ENCODE data around the gene H3-3A. TPM values are rescaled to one million over a fixed set of nuclear protein-coding genes. Genes with fewer than 3 reads are reported as not detected.
A peak's percentile ranks its signal among the peaks of the same experiment; 100 is the strongest.

H3-3A gene
- polyA plus RNA-seq, 3 donors = 961 to 1,826 (median 1,812) TPM

GRCh38 chr1:226092965-226093364, 30.4 kb downstream of the H3-3A start:
- H3K79me2 ChIP-seq (ENCODE audit: insufficient read depth, low read length) = no peaks in the 10 kb centered on the region
- no peaks in the 10 kb centered on the region for H4K20me1 ChIP-seq (ENCODE audit: insufficient read depth, low read length)
- no peak overlapping the region for H3K4me2 ChIP-seq (replicated peaks; ENCODE audit: extremely low read depth, low read length, poor library complexity, severe bottlenecking)
- intact Hi-C loops (cut with micrococcal nuclease) = no loop called here
- TF ChIP-seq CTCF (IDR thresholded peaks at IDR 0.05) = no peak
- Mint-ChIP-seq H3K36me3 (no peaks in the 10 kb centered on the region), H3K4me3 (no peak overlapping the region), H3K27me3 (ENCODE audit: low read depth in 3 of 3) (peaks cover 0 to 4% (median 3%) of the 10 kb centered on the region in 3 donors), H3K9me3 (peaks cover 0 to 1% (median 0%) of the 10 kb centered on the region in 7 donors), H3K4me1 (peaks cover 1% of the 10 kb centered on the region), H3K27ac (no peak overlapping the region)
- H3K9ac ChIP-seq (ENCODE audit: insufficient read depth, low read length, poor library complexity, severe bottlenecking) = no peak overlapping the region
- WGBS (ENCODE audit: insufficient coverage) = no CpG with 5 or more reads among the region's 3 CpGs
- H2AFZ ChIP-seq (ENCODE audit: insufficient read depth, low read depth, low read length, poor library complexity, severe bottlenecking) = peak overlapping the region; percentile 29
- H3K4me1 ChIP-seq (ENCODE audit: control insufficient read depth in 1 of 2, insufficient read depth in 2 of 2, low read length in 2 of 2) = no peaks in the 10 kb centered on the region
- no peak overlapping the region for H3K4me3 ChIP-seq (replicated peaks in 1 of 3; ENCODE audit: low read depth in 2 of 3, low read length in 3 of 3)
- H3K27ac ChIP-seq (ENCODE audit: low read depth in 1 of 2, low read length in 2 of 2) = no peak overlapping the region
- no peaks in the 10 kb centered on the region for H3K36me3 ChIP-seq (replicated peaks in 1 of 2; ENCODE audit: control insufficient read depth in 1 of 2, insufficient read depth in 2 of 2, low read length in 2 of 2)
- H3K27me3 ChIP-seq (ENCODE audit: control insufficient read depth in 2 of 2, insufficient read depth in 2 of 2, low read length in 2 of 2) = no peaks in the 10 kb centered on the region
- no peak for DNase-seq
- no peaks in the 10 kb centered on the region for H3K9me3 ChIP-seq (replicated peaks in 1 of 2; ENCODE audit: control insufficient read depth in 1 of 2, insufficient read depth in 1 of 2, low read length in 2 of 2)

DNA sequence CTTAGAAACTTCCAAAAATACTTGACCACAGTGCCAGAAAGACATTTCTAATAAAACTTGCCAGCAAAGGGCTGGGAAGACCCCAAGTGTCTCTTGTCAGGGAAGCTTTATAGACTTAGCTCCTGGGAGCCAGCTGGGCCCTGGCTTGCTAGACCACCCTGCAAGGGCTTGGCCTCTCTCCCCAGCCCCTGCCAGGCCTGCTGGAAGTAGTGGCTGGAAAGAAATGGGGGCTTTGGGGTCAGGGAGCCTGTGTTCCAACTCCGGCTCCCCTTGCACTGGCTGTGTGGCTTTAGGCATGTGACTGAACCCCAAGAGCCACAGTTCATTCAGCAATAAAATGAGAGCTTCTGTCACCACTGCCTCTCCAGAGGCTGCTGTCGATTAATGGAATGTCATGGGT, 31.1 kb downstream of the H3-3A start:
- H3K9ac ChIP-seq (ENCODE audit: insufficient read depth, low read length, poor library complexity, severe bottlenecking) = no peak overlapping the region

More for the DNA sequence above, 31.1 kb downstream of the H3-3A start:
- Mint-ChIP-seq H3K9me3 (peaks cover 0 to 1% (median 0%) of the 10 kb centered on the region in 7 donors), H3K27ac (no peak overlapping the region), H3K4me1 (peaks cover 3% of the 10 kb centered on the region), H3K36me3 (no peaks in the 10 kb centered on the region), H3K4me3 (no peak overlapping the region), H3K27me3 (ENCODE audit: low read depth in 3 of 3) (peaks cover 0 to 4% (median 3%) of the 10 kb centered on the region in 3 donors)
- Histone ChIP-seq H3K27me3 (ENCODE audit: control insufficient read depth in 2 of 2, insufficient read depth in 2 of 2, low read length in 2 of 2) (no peaks in the 10 kb centered on the region), H3K27ac (ENCODE audit: low read depth in 1 of 2, low read length in 2 of 2) (no peak overlapping the region), H3K4me1 (ENCODE audit: control insufficient read depth in 1 of 2, insufficient read depth in 2 of 2, low read length in 2 of 2) (no peaks in the 10 kb centered on the region), H3K9me3 (replicated peaks in 1 of 2; ENCODE audit: control insufficient read depth in 1 of 2, insufficient read depth in 1 of 2, low read length in 2 of 2) (no peaks in the 10 kb centered on the region), H3K4me2 (replicated peaks; ENCODE audit: extremely low read depth, low read length, poor library complexity, severe bottlenecking) (no peak overlapping the region), H3K79me2 (ENCODE audit: insufficient read depth, low read length) (no peaks in the 10 kb centered on the region), H2AFZ (ENCODE audit: insufficient read depth, low read depth, low read length, poor library complexity, severe bottlenecking) (peak overlapping the region; percentile 29), H3K36me3 (replicated peaks in 1 of 2; ENCODE audit: control insufficient read depth in 1 of 2, insufficient read depth in 2 of 2, low read length in 2 of 2) (no peaks in the 10 kb centered on the region), H3K4me3 (replicated peaks in 1 of 3; ENCODE audit: low read depth in 2 of 3, low read length in 3 of 3) (no peak overlapping the region), H4K20me1 (ENCODE audit: insufficient read depth, low read length) (no peaks in the 10 kb centered on the region)
- no peak for DNase-seq
- no peak for TF ChIP-seq CTCF (IDR thresholded peaks at IDR 0.05)
- no CpG with 5 or more reads among the region's 2 CpGs for WGBS (ENCODE audit: insufficient coverage)
- intact Hi-C loops (cut with micrococcal nuclease) = no loop called here

All from CD14-positive monocyte (primary cell).